Vagina (tissue), 2 donors: ENCODE measurements around the gene SRSF3.

Experiments used
- CTCF ChIP-seq, 3 experiments: fragments of 450-650 bp in 2 of 3; fragments of 200-600 bp in 1 of 3; sonication (generic) in 1 of 3; IDR thresholded peaks; one replicate each; pipeline ENCODE4 v1.5.1; 2017 to 2019; ENCODE audit warnings: antibody characterized with exemption in 3 of 3, mild to moderate bottlenecking in 2 of 3, moderate library complexity in 2 of 3
- POLR2A ChIP-seq, 2 donors: fragments of 450-650 bp; IDR thresholded peaks; one replicate each; pipeline ENCODE4 v1.6.1; 2017; ENCODE audit warnings: antibody characterized with exemption in 2 of 2, mild to moderate bottlenecking in 2 of 2, moderate library complexity in 2 of 2

- TF ChIP-seq POLR2A (IDR thresholded peaks at IDR 0.05): no peak
- no peak for TF ChIP-seq CTCF (IDR thresholded peaks at IDR 0.05)
Measured at GRCh38 chr6:36636283-36636682, 42.1 kb downstream of the SRSF3 start.
